Stomach (tissue), 4 donors: Measurements from ENCODE around the gene XCL1.

Source experiments
- POLR2A ChIP-seq, 4 donors: fragments of 450-650 bp; IDR thresholded peaks; one replicate each; pipeline ENCODE4 v1.6.1; 2016; ENCODE audit warnings: antibody characterized with exemption in 4 of 4, control low read depth in 2 of 4, mild to moderate bottlenecking in 1 of 4, moderate library complexity in 1 of 4
- POLR2AphosphoS5 ChIP-seq, 3 donors: sonication (generic); formaldehyde crosslinking; IDR thresholded peaks; one replicate each; pipeline ENCODE4 v1.6.1; 2016; ENCODE audit warnings: antibody characterized with exemption in 3 of 3

- TF ChIP-seq POLR2AphosphoS5 (IDR thresholded peaks at IDR 0.05): no peak
- no peak for TF ChIP-seq POLR2A (IDR thresholded peaks at IDR 0.05)
Observed at GRCh38 chr1:168582688-168583336, 6.4 kb downstream of the XCL1 start.
